IMR-90 (cell line): ENCODE data around the gene UPK1B. TPM values are rescaled to one million over a fixed set of nuclear protein-coding genes. Genes with fewer than 3 reads are reported as not detected.

Experiments used
- ATAC-seq: fragments of 200-7000 bp; cut with Tn5 transposase; 2 replicates; pipeline ENCODE4 v1.9.1; 2020; ENCODE audit warnings: low read depth, mild to moderate bottlenecking, moderate library complexity
- BruUV-seq: library from RNA; stranded (reverse); fragments of 400-500 nt; replicated peaks from 2 replicates; lab custom pipeline; 2021; lab: Mats Ljungman, UMichigan
- CTCF ChIA-PET: fragments of 300-600 bp; formaldehyde crosslinking; extraction: SDS; loops from one replicate; lab custom pipeline; 2021; ENCODE audit warnings: antibody characterized with exemption; lab: Yijun Ruan, JAX
- POLR2A ChIA-PET: fragments of 300-600 bp; sonication (Branson Sonifier 250); formaldehyde crosslinking; loops from one replicate; lab custom pipeline; 2022; ENCODE audit warnings: antibody characterized with exemption; ENCODE audit not compliant: unreplicated experiment; lab: Charles Lee
- DNase-seq: peaks from one replicate; pipeline ENCODE4 v3.0.0; 2013
- H2AFZ ChIP-seq: replicated peaks from 2 replicates; pipeline ENCODE3; 2013; ENCODE audit warnings: low read length, mild to moderate bottlenecking; ENCODE audit not compliant: poor library complexity
- H2AK5ac ChIP-seq: 2 replicates; pipeline ENCODE4 v1.6.1; 2013; ENCODE audit warnings: low read depth, low read length, inconsistent platforms
- H2AK9ac ChIP-seq: replicated peaks from 2 replicates; pipeline ENCODE3; 2013; ENCODE audit warnings: mild to moderate bottlenecking, low read depth, low read length, moderate library complexity; ENCODE audit not compliant: poor library complexity
- H2BK120ac ChIP-seq: 2 replicates; pipeline ENCODE4 v1.6.1; 2013; ENCODE audit warnings: low read depth, low read length, inconsistent platforms
- H2BK15ac ChIP-seq: 3 replicates; pipeline ENCODE4 v1.6.1; 2013; ENCODE audit warnings: low read depth, low read length, inconsistent platforms
- H2BK20ac ChIP-seq: 2 replicates; pipeline ENCODE4 v1.6.1; 2013; ENCODE audit warnings: low read depth, mild to moderate bottlenecking, inconsistent platforms, low read length, moderate library complexity
- H2BK5ac ChIP-seq: 2 replicates; pipeline ENCODE4 v1.6.1; 2013; ENCODE audit warnings: mild to moderate bottlenecking, low read depth, low read length, inconsistent platforms; ENCODE audit not compliant: poor library complexity, severe bottlenecking
- H3K14ac ChIP-seq: replicated peaks from 2 replicates; pipeline ENCODE4 v1.6.1; 2013; ENCODE audit warnings: low read depth, low read length, inconsistent platforms
- H3K18ac ChIP-seq: 2 replicates; pipeline ENCODE4 v1.6.1; 2013; ENCODE audit warnings: low read depth, low read length, control low read depth
- H3K23ac ChIP-seq: 2 replicates; pipeline ENCODE4 v1.6.1; 2013; ENCODE audit warnings: low read depth, low read length, inconsistent platforms
- H3K27ac ChIP-seq: 2 replicates; pipeline ENCODE4 v1.5.1; 2013; ENCODE audit warnings: mild to moderate bottlenecking, control low read depth, low read length; ENCODE audit not compliant: insufficient read depth
- H3K27me3 ChIP-seq: 2 replicates; pipeline ENCODE4 v1.6.1; 2013; ENCODE audit warnings: low read length; ENCODE audit not compliant: control insufficient read depth, insufficient read depth
- H3K36me3 ChIP-seq: 2 replicates; pipeline ENCODE4 v1.6.1; 2013; ENCODE audit warnings: low read length, mixed read lengths; ENCODE audit not compliant: control insufficient read depth, insufficient read depth
- H3K4ac ChIP-seq: 2 replicates; pipeline ENCODE4 v1.6.1; 2013; ENCODE audit warnings: low read depth, low read length, inconsistent platforms
- H3K4me1 ChIP-seq: 2 replicates; pipeline ENCODE4 v1.6.1; 2013; ENCODE audit warnings: low read length, mixed read lengths; ENCODE audit not compliant: control insufficient read depth, insufficient read depth
- H3K4me2 ChIP-seq: 2 replicates; pipeline ENCODE4 v1.6.1; 2013; ENCODE audit warnings: low read depth, mild to moderate bottlenecking, control low read depth, low read length, moderate library complexity
- H3K4me3 ChIP-seq: 2 replicates; pipeline ENCODE4 v1.5.1; 2013; ENCODE audit warnings: low read depth, mild to moderate bottlenecking, control low read depth, low read length, moderate library complexity; ENCODE audit not compliant: insufficient read depth
- H3K56ac ChIP-seq: 2 replicates; pipeline ENCODE4 v1.6.1; 2013; ENCODE audit warnings: low read length, inconsistent platforms; ENCODE audit not compliant: insufficient read depth; ENCODE audit errors: extremely low read depth
- H3K79me1 ChIP-seq, 2 experiments: 2 replicates each; pipeline ENCODE4 v1.6.1; 2013; ENCODE audit warnings: low read length in 2 of 2, inconsistent platforms in 1 of 2, low read depth in 1 of 2
- H3K9ac ChIP-seq: 2 replicates; pipeline ENCODE4 v1.6.1; 2013; ENCODE audit warnings: low read depth, low read length, control low read depth
- H3K9me1 ChIP-seq: 2 replicates; pipeline ENCODE4 v1.6.1; 2013; ENCODE audit warnings: low read length, inconsistent platforms; ENCODE audit not compliant: insufficient read depth
- H3K9me3 ChIP-seq: 2 replicates; pipeline ENCODE4 v1.6.1; 2013; ENCODE audit warnings: low read length; ENCODE audit not compliant: control insufficient read depth, insufficient read depth
- H4K20me1 ChIP-seq: 2 replicates; pipeline ENCODE4 v1.6.1; 2013; ENCODE audit warnings: low read length, inconsistent platforms; ENCODE audit not compliant: insufficient read depth
- H4K5ac ChIP-seq: 2 replicates; pipeline ENCODE4 v1.6.1; 2013; ENCODE audit warnings: mild to moderate bottlenecking, low read depth, low read length, control low read depth
- H4K8ac ChIP-seq, 2 experiments: 2 replicates each; pipeline ENCODE4 v1.6.1; 2013; ENCODE audit warnings: low read depth in 2 of 2, low read length in 2 of 2, control low read depth in 1 of 2, inconsistent platforms in 1 of 2
- H4K91ac ChIP-seq: 2 replicates; pipeline ENCODE4 v1.6.1; 2013; ENCODE audit warnings: low read depth, low read length, inconsistent platforms; ENCODE audit not compliant: insufficient read depth
- CEBPB ChIP-seq: IDR thresholded peaks from 2 replicates; pipeline ENCODE4 v1.6.1; 2012; ENCODE audit warnings: low read depth, low read length, improper control_type of control experiment
- CHD1 ChIP-seq: IDR thresholded peaks from 2 replicates; pipeline ENCODE4 v1.6.1; 2012; ENCODE audit warnings: low read depth, low read length, improper control_type of control experiment
- FOS ChIP-seq: fragments of 150-350 bp; IDR thresholded peaks from 2 replicates; pipeline ENCODE4 v1.6.1; 2016; ENCODE audit warnings: low read depth, low read length
- MAZ ChIP-seq: IDR thresholded peaks from 2 replicates; pipeline ENCODE4 v1.6.1; 2012; ENCODE audit warnings: low read depth, mild to moderate bottlenecking, low read length, improper control_type of control experiment, moderate library complexity, borderline replicate concordance
- MXI1 ChIP-seq: IDR thresholded peaks from 2 replicates; pipeline ENCODE4 v1.6.1; 2012; ENCODE audit warnings: low read depth, mild to moderate bottlenecking, low read length, moderate library complexity, borderline replicate concordance
- RCOR1 ChIP-seq: IDR thresholded peaks from 2 replicates; pipeline ENCODE4 v1.6.1; 2012; ENCODE audit warnings: mild to moderate bottlenecking, low read length, improper control_type of control experiment; ENCODE audit not compliant: insufficient replicate concordance
- RFX5 ChIP-seq: IDR thresholded peaks from 2 replicates; pipeline ENCODE4 v1.8.0; 2012; ENCODE audit warnings: low read depth, mild to moderate bottlenecking, low read length, moderate library complexity
- SMC3 ChIP-seq: fragments of 150-350 bp; IDR thresholded peaks from 2 replicates; pipeline ENCODE4 v1.6.1; 2016; ENCODE audit warnings: low read depth, mild to moderate bottlenecking, antibody characterized with exemption, low read length, moderate library complexity
- WGBS, 2 experiments: methylation state at CpG; one replicate each; pipeline versions ENCODE4 v1.1.5 to v1.1.7; 2013; ENCODE audit warnings: missing lambda C conversion rate in 2 of 2; ENCODE audit not compliant: insufficient read length in 1 of 2; ENCODE audit errors: extremely low coverage in 2 of 2; 5-methylcytosine and 5-hydroxymethylcytosine counted together
- dilution Hi-C: fragments of 300-500 bp; cut with HindIII; formaldehyde crosslinking; loops from one replicate; pipeline ENCODE4 v1.14.3; 2018; ENCODE audit warnings: low sequenced_read_pairs; ENCODE audit not compliant: unreplicated experiment
- in situ Hi-C: fragments of 300-500 bp; cut with MboI; formaldehyde crosslinking; loops from 3 replicates; pipeline ENCODE4 v1.14.3; 2019; ENCODE audit warnings: low sequenced_read_pairs, inconsistent platforms, mixed read lengths
- intact Hi-C: fragments of 100-400 bp; cut with micrococcal nuclease; formaldehyde crosslinking; loops from 2 replicates; pipeline ENCODE4 v1.10.0; 2022
- polyA plus RNA-seq, 3 experiments: library from polyadenylated mRNA; depleted of rRNA; stranded (reverse); fragments of >200 nt; gene quantifications; 2 replicates each; pipeline ENCODE4 v1.2.3, GENCODE V29; 2012; ENCODE audit warnings: low replicate concordance in 1 of 3
- total RNA-seq: library from RNA; depleted of rRNA; stranded (reverse); fragments of >200 nt; gene quantifications from 2 replicates; pipeline ENCODE4 v1.2.3, GENCODE V29; 2012
- TF ChIP-seq, protein P1 (sequence below): fragments of 150-350 bp; IDR thresholded peaks from 2 replicates; pipeline ENCODE4 v1.6.1; 2017; ENCODE audit warnings: mild to moderate bottlenecking, antibody characterized with exemption, low read length, low read depth

The UPK1B gene
- total and polyA plus RNA-seq, 2 of the 4 experiments (the other 2 are of a cell fraction): 0.36 to 0.55 TPM

DNA sequence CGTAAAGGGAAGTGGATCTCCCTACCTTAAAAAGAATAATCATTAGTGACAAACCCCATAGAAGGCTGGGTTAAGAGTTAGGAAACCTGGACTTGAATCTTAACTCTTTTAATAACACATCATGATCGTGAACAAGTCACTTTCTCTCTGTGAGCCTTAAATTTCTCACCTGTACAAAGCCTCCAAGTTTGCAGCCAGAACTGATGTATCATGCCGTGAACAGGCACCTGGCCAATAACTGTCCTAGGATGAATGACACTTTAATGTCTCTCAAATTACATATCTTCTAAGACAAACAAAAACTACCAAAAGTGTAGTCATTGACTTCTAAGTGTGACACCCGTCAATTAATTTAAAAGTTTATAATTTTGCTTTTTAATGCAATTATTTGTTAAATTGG is 3.9 kb downstream of the UPK1B start:
- Histone ChIP-seq H2AK9ac (no peak overlapping the region), H2AFZ (no peak overlapping the region), H3K14ac (no peak overlapping the region), H3K23ac (no peak overlapping the region), H2BK120ac (no peak overlapping the region), H3K9me3 (no peaks in the 10 kb centered on the region), H3K18ac (no peak overlapping the region), H2BK15ac (no peak overlapping the region; the same call in 2 of the 3 replicates), H3K56ac (no peak overlapping the region), H3K36me3 (no peaks in the 10 kb centered on the region), H2BK20ac (no peak overlapping the region), H3K27ac (no peak overlapping the region), H4K8ac (no peak overlapping the region), H3K4me2 (no peak overlapping the region), H3K9me1 (peaks cover 6% of the 10 kb centered on the region; the same call in 1 of the 2 replicates), H3K4me1 (peaks cover 10% of the 10 kb centered on the region; the same call in 1 of the 2 replicates), H2BK5ac (no peak overlapping the region), H4K5ac (no peak overlapping the region), H3K4ac (no peak overlapping the region), H4K91ac (no peak overlapping the region), H3K4me3 (no peak overlapping the region), H3K9ac (no peak overlapping the region), H3K79me1 (no peaks in the 10 kb centered on the region), H2AK5ac (no peak overlapping the region), H3K27me3 (no peaks in the 10 kb centered on the region), H4K20me1 (no peaks in the 10 kb centered on the region)
- no peak for ATAC-seq
- WGBS, 2 experiments: no CpG with 5 or more reads among the region's 4 CpGs
- no peak for DNase-seq
- TF ChIP-seq MXI1: no peak
- TF ChIP-seq, protein P1, sequence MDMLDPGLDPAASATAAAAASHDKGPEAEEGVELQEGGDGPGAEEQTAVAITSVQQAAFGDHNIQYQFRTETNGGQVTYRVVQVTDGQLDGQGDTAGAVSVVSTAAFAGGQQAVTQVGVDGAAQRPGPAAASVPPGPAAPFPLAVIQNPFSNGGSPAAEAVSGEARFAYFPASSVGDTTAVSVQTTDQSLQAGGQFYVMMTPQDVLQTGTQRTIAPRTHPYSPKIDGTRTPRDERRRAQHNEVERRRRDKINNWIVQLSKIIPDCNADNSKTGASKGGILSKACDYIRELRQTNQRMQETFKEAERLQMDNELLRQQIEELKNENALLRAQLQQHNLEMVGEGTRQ: no peak
- TF ChIP-seq CEBPB: no peak
- TF ChIP-seq SMC3: no peak
- no peak for TF ChIP-seq RFX5
- TF ChIP-seq CHD1: no peak
- no peak for TF ChIP-seq RCOR1
- TF ChIP-seq MAZ: no peak
- no peak for TF ChIP-seq FOS
- in situ Hi-C loops: no loop called here
- ChIA-PET POLR2A (no interaction called here), CTCF (no interaction called here)
- intact Hi-C loops: no loop called here
- BruUV-seq: no TSS peak
- dilution Hi-C loops: no loop called here
